ENCODE measurements around the gene LAMA4. TPM values are rescaled to one million over a fixed set of nuclear protein-coding genes. Genes with fewer than 3 reads are reported as not detected.
A peak's percentile ranks its signal among the peaks of the same experiment; 100 is the strongest.

LAMA4 gene
- polyA plus RNA-seq (ENCODE audit: insufficient read length in 4 of 4), result 10 to 100 TPM; 80.0 to 94.0 (median 89.8) TPM

DNA sequence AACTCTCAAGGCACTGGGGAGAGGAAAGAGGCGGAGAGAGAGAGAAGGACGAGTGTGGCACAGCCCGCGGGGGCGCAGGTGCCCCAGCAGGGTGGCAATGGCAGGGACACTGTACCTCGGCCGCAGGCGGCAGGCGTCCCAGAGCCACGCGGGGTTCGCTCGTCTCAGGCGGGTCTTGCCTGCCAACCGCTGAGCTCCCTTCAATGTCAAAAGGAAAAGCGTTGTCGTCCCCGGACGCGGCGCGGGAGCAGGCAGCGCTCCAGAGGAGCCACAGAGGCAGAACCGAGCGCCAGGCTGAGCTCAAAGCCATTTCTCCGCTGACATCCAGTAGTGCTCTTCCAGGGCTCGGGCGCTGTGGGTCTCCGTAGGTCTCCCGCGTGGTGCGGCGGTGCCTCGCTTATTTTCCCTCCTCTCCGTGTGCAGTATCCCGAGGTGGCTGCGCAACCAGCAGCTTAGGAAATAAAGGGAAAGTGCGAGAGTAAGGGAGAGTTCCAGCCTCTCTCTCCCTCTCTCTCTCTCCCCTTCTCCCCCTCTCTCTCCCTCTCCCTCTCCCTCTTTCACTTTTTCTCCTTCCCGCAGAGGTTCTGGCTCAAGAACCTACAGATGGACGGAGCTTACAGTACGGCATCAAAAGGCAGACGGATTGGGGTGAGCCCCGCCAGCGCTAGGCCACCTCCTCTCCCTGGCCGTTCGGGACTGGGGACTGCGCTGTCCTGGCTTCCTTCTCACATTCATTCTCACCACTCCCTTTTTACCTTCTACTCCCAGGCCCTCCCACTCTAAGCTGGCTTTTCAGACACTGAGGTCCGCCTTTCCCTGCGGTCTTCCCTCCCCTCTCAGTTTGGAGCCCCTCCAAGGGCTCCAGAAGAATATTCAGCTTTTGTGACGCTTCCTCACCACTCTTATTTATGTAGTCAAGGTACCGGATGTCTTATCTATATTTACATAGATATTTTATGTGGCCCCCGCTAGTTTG is at the start of gene LAMA4:
LAMA4 (minus strand) TSS at position 727 of the 976 bp plus-strand sequence; CDS start at position 310, 417 bp downstream.
- DNase-seq (ENCODE audit: low read depth in 4 of 4, low spot score in 3 of 4), result peak in 2 of 4 donors; percentile 49 to 59

DNA sequence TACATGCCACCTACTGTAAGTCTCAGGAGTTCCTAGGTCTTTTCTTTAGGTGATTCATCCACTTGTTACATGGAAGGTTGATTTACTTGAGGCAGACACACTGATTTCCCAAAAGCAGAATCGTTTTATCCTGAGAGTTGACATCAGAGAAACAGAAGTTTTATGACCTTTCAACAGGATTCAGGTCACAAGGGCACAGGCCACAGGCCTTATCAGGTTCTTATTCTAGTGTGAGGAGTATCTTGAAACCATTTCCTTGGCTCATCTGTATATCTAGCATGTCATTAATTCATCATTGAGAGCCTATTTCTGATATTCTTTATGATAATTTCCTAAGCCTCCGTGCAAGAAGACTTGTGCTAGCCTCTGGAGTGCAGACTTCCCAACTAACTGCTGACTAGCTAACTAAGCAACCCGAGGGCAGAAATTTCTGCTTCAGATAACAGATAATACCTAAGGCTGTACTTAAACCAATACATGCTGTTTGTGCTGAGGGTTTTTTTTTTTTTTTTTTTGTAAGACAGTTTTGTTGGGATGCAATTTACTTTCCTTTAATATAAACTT is 47.9 kb upstream of the LAMA4 start:
- DNase-seq (ENCODE audit: low read depth in 4 of 4, low spot score in 3 of 4), result no peak

DNA sequence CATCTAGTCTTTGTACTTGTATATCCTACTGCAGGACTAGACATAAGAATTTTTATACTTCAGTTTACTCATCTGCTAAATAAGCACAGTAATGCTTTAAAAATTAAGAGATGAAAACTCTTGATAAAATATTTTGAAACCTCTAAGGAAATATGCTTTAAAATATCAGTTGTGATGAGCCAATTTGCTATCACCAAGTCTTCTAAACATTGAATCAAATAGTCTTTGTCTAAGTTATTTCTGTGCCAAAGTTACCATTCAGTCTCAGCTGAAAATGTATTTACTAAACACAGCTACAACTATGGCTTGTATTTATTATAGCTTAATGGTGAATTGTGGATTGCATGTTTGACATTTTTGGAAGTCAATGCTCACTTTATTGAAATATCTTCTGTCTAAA is 46.5 kb upstream of the LAMA4 start:
- no peak for DNase-seq (ENCODE audit: low read depth in 4 of 4, low spot score in 3 of 4)

GRCh38 chr6:112298816-112299281 is 44.5 kb upstream of the LAMA4 start:
- DNase-seq (ENCODE audit: low read depth in 4 of 4, low spot score in 3 of 4), result no peak

DNA sequence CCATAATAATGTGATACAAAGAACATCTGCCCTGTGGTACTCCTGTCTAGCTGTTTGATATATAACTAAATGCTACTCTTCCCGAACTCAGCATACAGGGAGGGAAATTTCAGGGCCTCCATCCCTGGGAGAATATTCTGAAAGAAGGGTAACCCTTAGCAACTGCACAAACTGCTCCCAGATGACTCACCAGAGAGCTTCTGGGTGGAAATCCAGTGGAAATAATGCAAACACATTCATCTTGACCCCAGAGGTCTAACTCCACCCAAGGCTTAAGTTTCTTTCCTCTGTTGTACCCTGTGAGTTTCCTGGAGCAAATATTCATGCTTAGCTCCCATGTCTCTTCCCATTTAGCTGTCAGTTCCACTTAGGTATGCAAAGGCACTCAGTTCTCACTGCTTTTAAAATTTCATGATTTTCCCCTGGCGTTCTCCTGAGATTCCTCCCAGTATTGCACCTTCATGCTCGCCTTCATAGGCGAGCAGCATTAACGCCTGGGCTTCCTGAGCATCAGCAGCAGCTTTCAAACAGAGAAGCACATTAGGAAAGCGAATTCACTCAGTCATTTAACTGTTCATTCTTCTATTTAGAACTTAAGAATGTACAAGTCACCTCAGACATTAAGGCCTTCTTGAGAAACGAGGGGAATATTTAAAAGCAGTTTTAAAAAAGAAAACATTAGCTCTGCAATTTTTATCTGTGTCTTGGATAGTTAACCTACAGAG is 43.8 kb upstream of the LAMA4 start:
- no peak for DNase-seq (ENCODE audit: low read depth in 4 of 4, low spot score in 3 of 4)

GRCh38 chr6:112296694-112297093 is 42.3 kb upstream of the LAMA4 start:
- DNase-seq (ENCODE audit: low read depth in 4 of 4, low spot score in 3 of 4), result no peak

GRCh38 chr6:112296122-112296521 is 41.8 kb upstream of the LAMA4 start:
- DNase-seq (ENCODE audit: low read depth in 4 of 4, low spot score in 3 of 4), result no peak

DNA sequence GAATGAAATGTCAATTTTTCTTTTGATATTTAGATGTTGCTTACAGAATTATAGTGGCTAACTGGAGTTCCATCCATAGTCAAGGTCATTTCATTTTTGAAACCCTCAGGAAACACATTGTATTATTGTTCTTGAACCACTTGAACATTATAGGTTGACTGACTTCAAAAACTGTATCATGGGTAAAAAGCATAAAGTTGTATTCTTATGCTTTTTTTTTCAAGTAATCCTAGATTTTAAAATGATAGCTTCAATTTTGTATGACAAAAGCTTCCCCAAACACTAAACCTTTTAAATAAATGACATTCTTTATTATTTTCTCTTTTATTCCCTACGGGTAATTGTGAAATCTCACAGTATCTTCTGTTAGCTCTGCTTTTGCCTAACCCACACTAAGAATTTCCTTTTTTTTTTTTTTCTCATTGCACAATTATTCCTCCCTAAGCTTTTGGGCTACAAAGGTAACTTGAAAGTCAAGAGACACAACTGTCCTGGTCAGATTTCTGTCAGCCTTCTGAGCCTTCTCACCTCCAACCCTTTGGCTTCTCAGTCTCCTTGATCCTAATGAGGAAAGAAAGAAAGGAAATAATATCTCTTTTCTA is 36.9 kb upstream of the LAMA4 start:
- no peak for DNase-seq (ENCODE audit: low read depth in 4 of 4, low spot score in 3 of 4)

- peak in 3 of 4 donors; percentile 41 to 75 (median 63) for DNase-seq (ENCODE audit: low read depth in 4 of 4, low spot score in 3 of 4)
Observed at GRCh38 chr6:112289038-112289566, 34.7 kb upstream of the LAMA4 start.

DNA sequence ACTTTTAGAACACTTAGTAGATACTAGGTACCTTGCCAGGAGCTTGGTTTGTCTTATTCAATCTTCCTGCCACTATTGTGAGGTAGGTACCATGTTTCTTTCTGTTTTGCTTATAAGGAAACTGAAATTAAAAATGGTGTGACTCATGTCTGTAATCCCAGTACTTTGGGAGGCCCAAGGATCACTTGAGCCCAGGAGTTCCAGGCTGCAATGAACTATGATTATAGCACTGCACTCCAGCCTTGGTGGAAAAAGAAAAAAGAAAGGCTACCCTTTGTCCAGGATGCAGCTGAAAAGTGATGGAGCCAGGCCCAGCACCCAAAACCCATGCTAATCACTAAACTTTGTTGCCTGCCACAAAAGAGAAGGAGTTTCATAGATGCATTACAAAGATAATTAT is 34.1 kb upstream of the LAMA4 start:
- no peak for DNase-seq (ENCODE audit: low read depth in 4 of 4, low spot score in 3 of 4)

GRCh38 chr6:112287577-112288225 is 33.3 kb upstream of the LAMA4 start:
- DNase-seq (ENCODE audit: low read depth in 4 of 4, low spot score in 3 of 4), result no peak

DNA sequence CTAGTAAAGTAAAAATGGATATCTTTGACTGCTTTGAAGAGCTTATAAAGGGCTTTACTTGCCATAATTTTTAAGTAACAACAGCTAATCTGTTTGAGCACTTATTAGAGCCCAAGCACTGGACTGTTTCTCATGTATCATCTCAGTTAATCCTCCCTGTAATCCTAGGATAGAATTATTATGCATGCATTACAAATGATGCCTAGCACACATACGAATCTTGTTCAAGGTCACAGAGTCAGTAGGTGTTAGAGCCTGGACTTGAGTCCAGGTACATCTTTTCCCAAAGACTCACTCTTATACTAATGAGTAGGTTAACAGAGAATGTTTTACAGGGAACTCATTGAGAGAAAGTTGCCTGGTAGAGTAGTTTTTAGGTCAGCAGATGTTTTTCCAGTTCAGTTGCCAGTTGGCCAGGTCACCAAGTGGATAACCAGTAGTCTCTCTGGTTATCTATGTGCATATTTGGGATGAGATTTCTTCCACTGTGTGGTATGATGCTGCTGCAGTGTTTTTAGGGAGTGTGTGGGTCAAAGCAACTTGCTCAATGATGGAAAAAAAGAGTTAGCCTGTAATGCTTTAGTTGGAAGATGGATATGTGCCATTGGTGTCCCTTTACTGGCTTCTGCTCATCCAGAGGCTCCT is 32.3 kb upstream of the LAMA4 start:
- DNase-seq (ENCODE audit: low read depth in 4 of 4, low spot score in 3 of 4), result no peak

DNA sequence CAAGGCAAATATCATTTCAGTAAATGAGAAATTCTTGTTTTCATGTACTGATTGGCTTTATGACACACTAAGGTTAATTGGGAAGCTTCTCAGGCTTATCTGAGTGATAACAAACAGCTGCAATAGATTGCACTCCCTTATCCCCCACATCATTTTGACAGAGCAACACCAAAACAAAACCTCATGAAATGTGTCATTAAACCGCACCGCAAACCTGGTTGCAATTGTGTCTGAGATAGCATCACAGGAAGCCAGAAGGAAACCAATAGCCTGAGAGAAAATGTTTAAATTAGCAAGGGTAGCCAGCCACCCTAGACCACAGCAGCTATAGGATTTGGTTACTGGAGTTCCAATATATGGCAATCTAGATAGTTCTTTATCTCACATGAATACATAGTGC is 31.6 kb upstream of the LAMA4 start:
- no peak for DNase-seq (ENCODE audit: low read depth in 4 of 4, low spot score in 3 of 4)

DNA sequence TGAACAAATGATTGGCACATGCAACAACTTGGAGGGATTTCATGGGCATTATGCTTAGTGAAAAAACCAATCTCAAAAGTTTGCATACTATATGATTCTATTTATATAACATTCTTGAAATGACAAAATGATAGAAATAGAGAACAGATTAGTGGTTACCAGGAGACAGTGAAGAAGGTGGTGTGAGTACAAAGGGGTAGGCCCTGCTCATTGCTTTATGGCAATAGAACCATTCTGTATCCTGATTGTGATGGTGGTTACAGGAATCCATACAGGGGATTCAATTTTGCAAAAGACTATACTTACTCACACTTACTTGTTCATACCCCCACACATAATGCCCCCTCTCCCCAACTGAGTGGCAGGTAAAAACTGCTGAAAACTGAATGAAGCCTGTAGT is 30.2 kb upstream of the LAMA4 start:
- no peak for DNase-seq (ENCODE audit: low read depth in 4 of 4, low spot score in 3 of 4)

DNA sequence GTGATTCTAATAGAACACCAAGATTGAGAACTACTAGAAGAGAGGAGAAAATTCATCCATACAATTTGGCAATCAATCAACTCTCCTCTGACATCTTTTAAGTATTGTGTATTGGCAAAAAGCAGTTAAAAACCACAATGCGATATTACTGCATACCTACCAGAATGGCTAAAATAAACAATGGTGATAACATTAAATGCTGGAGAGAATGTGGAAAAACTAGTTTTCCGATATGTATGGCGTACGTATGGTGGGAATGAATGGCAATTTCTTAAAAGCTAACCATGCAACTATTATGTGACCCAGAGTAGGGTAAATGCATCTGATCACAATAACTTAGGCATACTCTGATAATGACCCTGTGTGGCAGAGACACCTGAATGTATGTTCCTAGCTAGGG is 29.3 kb upstream of the LAMA4 start:
- DNase-seq (ENCODE audit: low read depth in 4 of 4, low spot score in 3 of 4), result no peak

DNA sequence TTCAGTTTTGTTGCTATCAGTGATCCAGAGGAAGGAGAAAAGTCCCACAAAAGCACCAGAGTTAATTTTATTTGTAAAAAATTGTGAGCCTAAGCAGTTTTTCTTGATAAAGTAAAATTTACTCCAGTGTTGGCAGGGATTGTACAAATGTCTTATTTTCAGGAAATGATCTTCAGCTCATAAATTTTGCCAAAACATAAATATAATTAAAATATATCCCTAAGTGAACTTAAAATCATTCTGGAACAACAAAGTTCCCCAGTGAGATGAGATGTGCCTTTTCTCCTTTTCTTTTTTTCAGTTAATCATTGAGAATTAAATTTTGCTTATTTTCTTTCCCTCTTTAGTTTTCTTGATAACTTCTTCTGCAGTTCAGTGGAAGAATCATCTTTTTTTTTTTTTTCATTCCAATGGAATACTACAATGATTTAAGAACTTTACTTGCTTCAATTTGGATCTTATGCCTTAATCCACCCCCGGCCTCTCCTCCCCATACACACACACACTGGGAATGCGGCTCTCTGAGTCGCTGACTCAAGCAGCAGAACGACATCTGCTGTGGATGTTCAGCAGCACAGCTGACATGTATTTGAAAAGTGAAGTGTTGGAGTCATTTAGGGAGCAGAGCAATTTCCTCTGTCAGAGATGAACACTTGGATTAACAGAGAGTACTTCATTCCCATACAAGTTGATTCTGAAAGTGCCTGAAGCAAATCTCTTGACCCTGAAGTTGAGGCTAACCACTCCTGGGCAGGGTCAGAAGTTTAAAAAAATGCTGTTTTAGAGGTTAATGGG is 27.7 kb upstream of the LAMA4 start:
- DNase-seq (ENCODE audit: low read depth in 4 of 4, low spot score in 3 of 4), result peak; percentile 50 to 65 (median 54)

GRCh38 chr6:112279031-112279935 is 24.9 kb upstream of the LAMA4 start:
- no peak for DNase-seq (ENCODE audit: low read depth in 4 of 4, low spot score in 3 of 4)

DNA sequence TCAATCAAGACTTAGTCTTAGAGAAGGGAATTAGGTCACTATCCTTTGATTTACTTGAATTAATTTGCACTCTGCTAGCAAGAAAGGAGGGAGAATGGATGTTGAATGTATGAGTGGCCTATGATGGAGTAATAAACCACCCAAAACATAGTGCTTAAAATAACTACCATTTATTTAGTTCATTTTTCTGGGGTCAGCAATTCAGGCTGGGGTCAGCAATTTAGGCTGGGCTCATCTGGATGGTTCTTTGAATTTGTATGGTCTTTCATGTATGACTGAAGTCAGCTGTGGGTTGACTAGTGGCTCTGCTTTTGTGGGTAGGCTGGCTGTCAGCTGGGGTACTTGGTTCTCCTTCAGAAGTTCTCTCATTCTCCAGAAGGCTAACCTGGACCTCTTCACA is 21.0 kb upstream of the LAMA4 start:
- no peak for DNase-seq (ENCODE audit: low read depth in 4 of 4, low spot score in 3 of 4)
